NK-92 treated with Interleukin-12 subunit alpha and Interleukin-12 subunit beta, amount 100 ng/mL, for 24 hours (cell line): ENCODE data around the gene SLC10A2.
"Not testable (repeated sequence)": the region's sequence is repeated elsewhere in the genome, so short reads cannot be mapped to it uniquely, and the experiment has no call there.

Experiments used
- DNase-seq: peaks from one replicate; lab custom pipeline; 2025; lab: John Stamatoyannopoulos, UW

Gene SLC10A2

GRCh38 chr13:103066079-103066780 is at the start of gene SLC10A2:
Gene SLC10A2, minus strand, starts transcription at chr13:103066417. Its CDS starts 168 bp downstream, at chr13:103066249.
- DNase-seq, result no peak

GRCh38 chr13:103107580-103107979 is 41.4 kb upstream of the SLC10A2 start:
- no peak for DNase-seq

GRCh38 chr13:103104340-103104739 is 38.1 kb upstream of the SLC10A2 start:
- no peak for DNase-seq

- DNase-seq, result not testable (repeated sequence)
These were observed 37.2 kb upstream of the SLC10A2 start for GRCh38 chr13:103103456-103103855.

GRCh38 chr13:103102482-103102881 is 36.3 kb upstream of the SLC10A2 start:
- DNase-seq, result no peak

- DNase-seq, result no peak
These were observed 35.7 kb upstream of the SLC10A2 start for GRCh38 chr13:103101901-103102300.

GRCh38 chr13:103101500-103101899 is 35.3 kb upstream of the SLC10A2 start:
- DNase-seq, result no peak

GRCh38 chr13:103100830-103101229 is 34.6 kb upstream of the SLC10A2 start:
- no peak for DNase-seq

- no peak for DNase-seq
These were observed 33.6 kb upstream of the SLC10A2 start for GRCh38 chr13:103099722-103100293.

GRCh38 chr13:103098535-103098934 is 32.3 kb upstream of the SLC10A2 start:
- no peak for DNase-seq

GRCh38 chr13:103097366-103097928 is 31.2 kb upstream of the SLC10A2 start:
- no peak for DNase-seq

GRCh38 chr13:103093649-103094048 is 27.4 kb upstream of the SLC10A2 start:
- not testable (repeated sequence) for DNase-seq

GRCh38 chr13:103087275-103087674 is 21.1 kb upstream of the SLC10A2 start:
- no peak for DNase-seq

- DNase-seq, result no peak
These were observed 15.2 kb upstream of the SLC10A2 start for GRCh38 chr13:103081435-103081834.

- DNase-seq, result no peak
These were observed 11.9 kb upstream of the SLC10A2 start for GRCh38 chr13:103078158-103078557.

GRCh38 chr13:103068836-103069235 is 2.6 kb upstream of the SLC10A2 start:
- DNase-seq, result no peak

- no peak for DNase-seq
These were observed 1.7 kb upstream of the SLC10A2 start for GRCh38 chr13:103067751-103068555.

- no peak for DNase-seq
These were observed 646 bp upstream of the SLC10A2 start for GRCh38 chr13:103066781-103067345.

- DNase-seq, result no peak
These were observed 2.8 kb downstream of the SLC10A2 start for GRCh38 chr13:103063376-103063775.

- DNase-seq, result no peak
These were observed 4.1 kb downstream of the SLC10A2 start for GRCh38 chr13:103062079-103062478.

- DNase-seq, result no peak
These were observed 10.2 kb downstream of the SLC10A2 start for GRCh38 chr13:103056008-103056407.

GRCh38 chr13:103055166-103055565 is 11.1 kb downstream of the SLC10A2 start:
- DNase-seq, result no peak
